Stimulated activated CD8-positive, alpha-beta memory T cell treated with anti-CD3 and anti-CD28 coated beads, Interleukin-2, amount 100 ng/mL, for 1 hour (primary cell): ENCODE measurements around the gene STPG4.

Source experiments
- DNase-seq, 2 donors: peaks; one replicate each; pipeline ENCODE4 v3.0.0-alpha.2; 2020; ENCODE audit warnings: low read depth in 2 of 2

Gene STPG4

GRCh38 chr2:47072018-47072691 lies 83.0 kb downstream of the STPG4 start:
- no peak for DNase-seq

- DNase-seq: peak in 1 of 2 donors; percentile 7
Measured at GRCh38 chr2:47070920-47071824, 83.9 kb downstream of the STPG4 start.

DNA sequence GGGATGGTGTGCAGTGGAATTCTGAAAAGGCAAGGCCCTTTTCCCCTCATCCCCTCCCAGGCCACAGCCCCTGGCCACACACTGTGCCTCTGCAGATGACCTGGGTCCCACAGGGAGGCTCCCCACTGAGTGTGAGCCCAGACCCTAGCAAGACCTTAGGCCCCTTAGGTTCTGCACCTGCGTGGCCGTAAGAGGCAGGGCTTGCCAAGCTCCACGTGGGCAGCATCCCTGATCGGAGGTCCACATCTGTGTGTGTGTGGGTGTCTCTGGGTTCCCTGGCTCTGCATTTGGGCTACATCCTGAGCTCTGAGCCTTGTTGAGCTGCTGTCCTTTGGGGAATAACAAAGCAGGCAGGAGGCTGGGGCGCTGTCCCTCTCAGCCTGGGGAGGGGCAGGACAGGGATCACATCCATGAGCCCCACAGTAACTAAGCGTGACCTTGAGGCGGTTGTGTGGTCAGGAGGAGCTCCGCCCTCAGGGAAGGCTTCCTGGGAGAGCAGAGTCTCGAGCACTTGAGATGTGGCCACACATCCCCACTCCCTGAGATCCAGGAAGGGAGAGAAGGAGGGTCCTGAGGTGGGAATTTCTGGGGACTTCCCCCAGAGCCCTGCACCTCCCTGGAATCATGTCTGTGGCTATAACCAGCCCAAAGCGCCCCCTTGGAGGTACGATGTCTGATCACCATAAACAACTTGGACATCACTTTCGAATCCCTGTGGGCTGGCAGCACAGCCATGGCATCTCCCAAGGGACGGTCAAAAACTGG lies 84.8 kb downstream of the STPG4 start:
- no peak for DNase-seq

DNA sequence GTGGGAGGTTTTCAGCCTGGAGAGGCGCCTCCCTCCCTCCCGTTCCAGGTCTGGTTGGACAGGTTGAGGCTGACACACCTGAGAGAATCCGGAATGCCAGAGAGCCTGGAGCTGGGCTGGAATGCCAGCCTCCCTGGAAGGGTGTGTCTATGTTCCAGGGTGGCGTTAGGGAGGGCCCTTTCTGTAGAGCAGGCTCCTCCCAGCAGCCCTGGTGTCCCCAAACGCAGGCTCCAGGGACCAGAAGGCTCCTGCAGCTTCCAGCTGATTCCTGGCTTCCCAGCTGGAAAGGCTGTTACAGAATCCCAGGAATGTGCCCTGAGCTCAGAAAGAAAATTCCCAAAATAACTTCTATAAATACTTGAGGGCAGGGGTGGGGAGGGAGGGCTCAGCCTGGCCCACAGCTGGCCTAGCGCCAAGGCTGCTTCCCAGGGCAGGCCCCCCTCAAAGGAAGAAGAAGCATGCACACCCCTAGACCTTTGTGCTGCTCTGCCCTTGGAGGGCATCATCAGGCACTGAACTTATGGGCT lies 85.4 kb downstream of the STPG4 start:
- DNase-seq: no peak

DNA sequence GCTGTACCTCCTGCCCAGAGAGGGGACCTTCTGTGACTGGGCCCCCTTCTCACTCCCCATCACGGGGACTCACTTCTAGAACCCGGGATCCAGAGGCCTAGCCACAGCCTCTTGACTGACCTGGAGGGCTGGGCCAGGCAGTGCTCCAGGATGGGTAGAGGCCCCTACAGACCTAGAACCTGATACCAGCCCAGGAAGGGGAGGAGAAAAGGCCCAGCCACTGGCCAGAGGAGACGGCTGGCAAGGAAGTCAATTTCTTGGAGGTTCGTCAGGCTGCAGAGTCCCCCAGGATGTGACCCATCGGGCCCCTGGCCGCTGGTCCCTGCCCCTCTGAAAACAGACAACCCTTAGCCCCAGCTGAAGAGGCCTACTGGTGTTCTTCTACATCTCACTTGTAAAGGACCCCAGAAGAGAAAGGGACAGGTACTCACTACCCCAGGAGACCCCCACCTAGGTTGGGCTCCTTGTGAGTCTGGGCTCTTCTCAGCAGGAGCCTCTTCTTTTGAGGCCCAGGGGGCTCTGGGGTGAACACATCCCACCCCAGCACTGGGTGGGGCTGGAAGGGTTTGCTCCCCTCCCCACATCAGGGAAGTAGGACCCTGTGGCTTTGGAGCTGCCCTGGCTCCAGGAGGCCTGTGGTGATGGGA lies 86.0 kb downstream of the STPG4 start:
- DNase-seq: no peak

GRCh38 chr2:47067788-47068407 lies 87.2 kb downstream of the STPG4 start:
- no peak for DNase-seq

GRCh38 chr2:47065771-47066380 lies 89.2 kb downstream of the STPG4 start:
- DNase-seq: no peak

DNA sequence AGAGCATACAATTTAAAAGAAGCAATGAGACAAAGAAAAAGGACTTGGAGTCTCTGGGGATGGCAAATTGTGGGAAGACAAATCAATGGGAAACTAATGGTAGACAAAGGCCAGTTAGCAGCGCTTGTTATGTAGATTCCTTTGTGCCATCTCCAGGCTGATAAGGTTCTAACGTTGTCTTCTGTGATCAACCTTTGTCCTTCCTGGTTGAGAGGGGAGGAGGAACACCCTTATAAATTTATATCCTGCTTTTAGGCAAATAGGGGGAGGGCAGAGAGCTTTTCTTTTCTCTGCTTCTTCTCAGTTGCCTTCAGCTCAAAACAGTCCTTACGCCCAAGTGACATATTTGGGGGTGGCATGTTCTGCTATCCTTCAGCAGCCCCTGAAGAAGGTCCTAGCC lies 89.8 kb downstream of the STPG4 start:
- no peak for DNase-seq

GRCh38 chr2:47064106-47064505 lies 91.0 kb downstream of the STPG4 start:
- no peak for DNase-seq

DNA sequence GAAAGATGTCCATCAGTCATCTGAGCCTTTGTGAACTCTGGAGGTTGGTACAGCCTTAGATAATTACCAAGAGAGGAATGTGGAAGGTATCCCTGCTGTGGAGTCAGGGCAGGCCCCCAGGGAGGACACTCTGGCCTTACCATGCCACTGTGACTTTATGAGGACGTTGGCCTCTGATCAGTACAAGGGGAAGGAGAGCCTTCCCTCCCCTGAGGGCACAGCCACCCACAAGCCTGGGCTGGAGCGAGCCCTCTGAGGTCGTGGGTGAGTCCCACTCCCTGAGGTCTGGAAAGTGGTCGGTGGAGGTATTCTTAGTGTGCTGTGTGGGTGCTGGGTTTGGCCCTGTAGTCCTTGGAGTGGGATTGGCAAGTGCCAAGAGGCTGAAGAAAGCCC lies 91.6 kb downstream of the STPG4 start:
- DNase-seq: no peak

- DNase-seq: no peak
Measured at GRCh38 chr2:47062681-47063537, 92.2 kb downstream of the STPG4 start.

DNA sequence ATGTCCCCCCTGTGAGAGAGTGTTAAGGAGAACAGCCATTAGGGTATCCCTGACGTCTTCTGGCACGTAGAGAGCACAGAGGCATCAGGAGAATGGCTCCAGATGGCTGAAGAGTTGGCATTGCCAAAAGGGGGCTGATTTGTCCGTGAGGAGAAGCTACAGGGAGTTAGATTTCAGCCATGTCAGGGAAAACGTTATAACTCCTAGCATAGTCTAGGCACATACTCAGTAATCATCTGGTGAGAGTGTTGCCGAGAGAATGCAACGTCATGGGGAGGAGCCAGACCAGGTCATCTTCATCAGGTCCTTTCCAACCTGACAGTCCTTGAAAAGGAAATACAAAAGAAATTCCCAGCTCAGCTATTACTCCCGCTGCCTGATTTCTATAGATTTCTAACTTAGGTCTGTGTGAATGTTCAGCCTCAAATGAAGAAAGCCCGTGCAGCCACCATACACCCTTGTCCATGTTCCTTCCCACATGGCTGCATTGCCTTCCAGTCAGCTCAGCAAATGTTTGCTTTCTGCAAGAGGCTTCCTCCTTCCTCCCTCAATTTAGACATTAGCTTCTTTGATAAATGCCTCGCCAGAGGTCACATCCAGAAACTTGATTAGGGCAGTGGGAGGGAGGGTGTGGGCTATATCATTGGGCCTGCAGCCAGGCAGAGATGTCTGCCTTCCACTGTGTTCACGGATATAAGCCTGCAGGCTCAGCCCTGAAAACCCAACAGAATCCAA lies 93.0 kb downstream of the STPG4 start:
- DNase-seq: no peak

DNA sequence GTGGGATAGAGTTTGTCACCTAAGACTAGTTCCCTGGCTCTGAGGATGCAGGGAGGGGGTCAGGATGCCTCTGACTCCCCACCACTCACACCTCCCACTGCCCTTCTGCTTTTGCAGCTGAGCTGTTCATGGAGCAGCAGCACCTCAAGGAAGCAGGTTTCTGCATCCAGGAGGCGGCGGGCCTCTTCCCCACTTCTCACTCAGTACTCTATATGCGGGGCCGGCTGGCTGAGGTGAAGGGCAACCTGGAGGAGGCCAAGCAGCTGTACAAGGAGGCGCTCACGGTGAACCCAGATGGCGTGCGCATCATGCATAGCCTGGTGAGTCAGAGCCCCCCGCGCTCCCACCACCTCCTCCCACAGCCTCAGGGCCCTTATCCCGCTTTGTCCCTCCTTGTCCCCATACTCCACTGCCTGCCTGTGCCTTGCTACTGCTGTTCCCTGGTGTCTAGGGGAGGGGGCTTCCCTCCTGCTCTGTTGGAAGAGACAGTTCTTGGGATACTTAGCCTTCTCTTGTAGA lies 94.4 kb downstream of the STPG4 start:
- DNase-seq: no peak

GRCh38 chr2:47058003-47058931 lies 96.8 kb downstream of the STPG4 start:
- DNase-seq: no peak

GRCh38 chr2:47057687-47058002 lies 97.5 kb downstream of the STPG4 start:
- DNase-seq: no peak

GRCh38 chr2:47056868-47057686 lies 98.0 kb downstream of the STPG4 start:
- no peak for DNase-seq

DNA sequence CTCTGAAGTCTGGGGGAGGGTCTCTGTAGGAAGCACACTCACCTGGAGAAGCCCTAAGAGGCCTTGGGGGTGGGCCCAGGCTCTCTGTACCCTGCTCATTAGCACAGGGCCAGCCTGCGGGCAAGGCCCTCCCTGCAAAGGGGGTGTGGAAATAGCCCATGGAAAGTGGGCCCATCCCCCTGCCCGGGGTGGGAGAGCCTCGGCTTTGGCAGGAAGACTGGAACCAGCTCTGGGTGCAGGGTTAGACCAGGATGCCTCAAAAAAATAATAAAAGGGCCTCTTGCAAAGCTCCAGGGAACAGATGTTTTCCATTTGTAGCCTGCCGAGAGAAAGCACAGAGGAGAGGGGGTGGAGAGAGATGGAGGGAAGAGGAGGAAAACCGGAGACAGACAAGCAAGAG lies 98.7 kb downstream of the STPG4 start:
- no peak for DNase-seq
